Neural cell (in vitro differentiated cells): Measurements from ENCODE around the gene PLA2G15. TPM values are rescaled to one million over a fixed set of nuclear protein-coding genes. Genes with fewer than 3 reads are reported as not detected.

Experiments used
- H2AFZ ChIP-seq: fragments of 200-600, 300-800 bp; sonication (generic), shearing (Covaris generic); 2 replicates; pipeline ENCODE4 v1.6.0; 2014; ENCODE audit warnings: low read depth, mild to moderate bottlenecking, antibody characterized with exemption, low read length, moderate library complexity
- H3F3A ChIP-seq: fragments of 200-600 bp; shearing (Covaris generic); 2 replicates; pipeline ENCODE4 v1.6.1; 2016; ENCODE audit warnings: mild to moderate bottlenecking, moderate library complexity, mixed read lengths, antibody characterized with exemption, low read length; ENCODE audit not compliant: insufficient read depth, poor library complexity, severe bottlenecking
- H3K27ac ChIP-seq: fragments of 200-600, 300-800 bp; sonication (generic), shearing (Covaris generic); 2 replicates; pipeline ENCODE4 v1.5.1; 2014; ENCODE audit warnings: mild to moderate bottlenecking, low read length, moderate library complexity
- H3K27me3 ChIP-seq: fragments of 300-800, 200-600 bp; sonication (generic), shearing (Covaris generic); 2 replicates; pipeline ENCODE4 v1.6.0; 2014; ENCODE audit warnings: mild to moderate bottlenecking, low read depth, low read length, moderate library complexity; ENCODE audit not compliant: insufficient read depth
- H3K36me3 ChIP-seq: fragments of 300-800, 200-600 bp; sonication (generic), shearing (Covaris generic); 2 replicates; pipeline ENCODE4 v1.5.1; 2014; ENCODE audit warnings: mild to moderate bottlenecking, antibody characterized with exemption, low read length, moderate library complexity; ENCODE audit not compliant: insufficient read depth
- H3K4me2 ChIP-seq: fragments of 300-800, 200-600 bp; sonication (generic), shearing (Covaris generic); 2 replicates; pipeline ENCODE4 v1.6.0; 2014; ENCODE audit warnings: mild to moderate bottlenecking, low read length
- H3K4me3 ChIP-seq: fragments of 300-800, 200-600 bp; sonication (generic), shearing (Covaris generic); 2 replicates; pipeline ENCODE4 v1.5.1; 2014; ENCODE audit warnings: mild to moderate bottlenecking, low read length, moderate library complexity
- H3K79me2 ChIP-seq: fragments of 200-600 bp; shearing (Covaris generic); replicated peaks from 2 replicates; pipeline ENCODE4 v1.6.0; 2014; ENCODE audit warnings: mild to moderate bottlenecking, low read length, moderate library complexity; ENCODE audit not compliant: insufficient read depth
- H3K9ac ChIP-seq: fragments of 300-800, 200-600 bp; sonication (generic), shearing (Covaris generic); 2 replicates; pipeline ENCODE4 v1.6.1; 2016; ENCODE audit warnings: mild to moderate bottlenecking, low read length, mixed read lengths
- H3K9me2 ChIP-seq: fragments of 200-600 bp; shearing (Covaris generic); 2 replicates; pipeline ENCODE4 v1.6.1; 2016; ENCODE audit warnings: mild to moderate bottlenecking, low read length, mixed read lengths; ENCODE audit not compliant: insufficient read depth
- H3K9me3 ChIP-seq: fragments of 200-600, 300-800 bp; sonication (generic), shearing (Covaris generic); 2 replicates; pipeline ENCODE4 v1.6.1; 2016; ENCODE audit warnings: mild to moderate bottlenecking, mixed run types, low read length, moderate library complexity, mixed read lengths
- H4K20me1 ChIP-seq: fragments of 200-600 bp; shearing (Covaris generic); 2 replicates; pipeline ENCODE4 v1.6.1; 2016; ENCODE audit warnings: mild to moderate bottlenecking, mixed run types; ENCODE audit not compliant: insufficient read depth
- CTCF ChIP-seq: fragments of 450-650 bp; IDR thresholded peaks from 2 replicates; pipeline ENCODE4 v1.5.1; 2014; ENCODE audit warnings: antibody characterized with exemption, mild to moderate bottlenecking, moderate library complexity; ENCODE audit not compliant: poor library complexity, severe bottlenecking
- EP300 ChIP-seq: fragments of 450-650 bp; conservative IDR thresholded peaks from 2 replicates; pipeline ENCODE4 v1.6.1; 2014; ENCODE audit warnings: antibody characterized with exemption, mild to moderate bottlenecking, moderate library complexity; ENCODE audit not compliant: poor library complexity, severe bottlenecking
- EZH2 ChIP-seq: fragments of 200-600, 300-800 bp; shearing (Covaris generic), sonication (generic); IDR thresholded peaks from 2 replicates; pipeline ENCODE4 v1.6.1; 2014; ENCODE audit warnings: antibody characterized with exemption, low read length, borderline replicate concordance, mild to moderate bottlenecking; ENCODE audit not compliant: insufficient read depth, poor library complexity, severe bottlenecking
- MXI1 ChIP-seq: fragments of 450-650 bp; conservative IDR thresholded peaks from 2 replicates; pipeline ENCODE4 v1.6.1; 2014; ENCODE audit warnings: antibody characterized with exemption, mild to moderate bottlenecking; ENCODE audit not compliant: poor library complexity, severe bottlenecking
- POLR2AphosphoS5 ChIP-seq: IDR thresholded peaks from 2 replicates; pipeline ENCODE4 v1.6.1; 2012
- RAD21 ChIP-seq: fragments of 450-650 bp; conservative IDR thresholded peaks from 2 replicates; pipeline ENCODE4 v1.6.1; 2014; ENCODE audit warnings: antibody characterized with exemption, mild to moderate bottlenecking, moderate library complexity
- REST ChIP-seq: IDR thresholded peaks from 2 replicates; pipeline ENCODE4 v1.6.1; 2012; ENCODE audit warnings: borderline replicate concordance
- SMC3 ChIP-seq: fragments of 450-650 bp; conservative IDR thresholded peaks from 2 replicates; pipeline ENCODE4 v1.6.1; 2014; ENCODE audit warnings: antibody characterized with exemption, mild to moderate bottlenecking, moderate library complexity; ENCODE audit not compliant: poor library complexity
- TAF1 ChIP-seq: IDR thresholded peaks from 2 replicates; pipeline ENCODE4 v1.6.1; 2012; ENCODE audit warnings: low read depth
- polyA plus RNA-seq: library from polyadenylated mRNA; depleted of rRNA; stranded (reverse); fragments of >200 nt; gene quantifications from 2 replicates; pipeline ENCODE4 v1.2.3, GENCODE V29; 2014

The PLA2G15 gene
- polyA plus RNA-seq, 1 donor from 2014 or later: 19.6 TPM

GRCh38 chr16:68197250-68197649, 47.9 kb upstream of the PLA2G15 start (continued):
- no peak for TF ChIP-seq CTCF

- no peak overlapping the region for H3K4me2 ChIP-seq
- H3K36me3 ChIP-seq: no peaks in the 10 kb centered on the region
- TF ChIP-seq TAF1 (no peak), SMC3 (no peak), MXI1 (no peak), CTCF (no peak), POLR2AphosphoS5 (no peak), EZH2 (no peak)
- no peak overlapping the region for H2AFZ ChIP-seq
- no peak overlapping the region for H3K4me3 ChIP-seq
- H3F3A ChIP-seq: no peaks in the 10 kb centered on the region
- no peaks in the 10 kb centered on the region for H3K9me2 ChIP-seq
- no peak overlapping the region for H3K9ac ChIP-seq
- H3K9me3 ChIP-seq: no peaks in the 10 kb centered on the region
- no peaks in the 10 kb centered on the region for H3K79me2 ChIP-seq
- no peaks in the 10 kb centered on the region for H3K27me3 ChIP-seq
- H3K27ac ChIP-seq: no peak overlapping the region
- H4K20me1 ChIP-seq: no peaks in the 10 kb centered on the region
Measured at GRCh38 chr16:68200088-68200783, 44.9 kb upstream of the PLA2G15 start.

GRCh38 chr16:68202091-68202519, 43.1 kb upstream of the PLA2G15 start:
- Histone ChIP-seq H3K4me3 (no peak overlapping the region), H4K20me1 (no peaks in the 10 kb centered on the region), H3K79me2 (no peaks in the 10 kb centered on the region), H3K27me3 (no peaks in the 10 kb centered on the region), H3K9me2 (no peaks in the 10 kb centered on the region), H3F3A (no peaks in the 10 kb centered on the region), H3K4me2 (no peak overlapping the region), H3K9ac (no peak overlapping the region), H3K36me3 (no peaks in the 10 kb centered on the region), H3K9me3 (no peaks in the 10 kb centered on the region), H3K27ac (no peak overlapping the region), H2AFZ (no peak overlapping the region)
- peak; percentile 24 for TF ChIP-seq POLR2AphosphoS5
- no peak for TF ChIP-seq EZH2
- TF ChIP-seq SMC3: no peak

GRCh38 chr16:68206245-68206644, 38.9 kb upstream of the PLA2G15 start:
- Histone ChIP-seq H3K27me3 (no peaks in the 10 kb centered on the region), H4K20me1 (no peaks in the 10 kb centered on the region)
- TF ChIP-seq RAD21 (no peak), SMC3 (no peak), POLR2AphosphoS5 (no peak), MXI1 (no peak), EP300 (no peak), TAF1 (no peak), CTCF (no peak), REST (no peak)

More at GRCh38 chr16:68206245-68206644, 38.9 kb upstream of the PLA2G15 start:
- Histone ChIP-seq H3K9ac (no peak overlapping the region), H3F3A (no peaks in the 10 kb centered on the region), H2AFZ (no peak overlapping the region), H3K4me2 (no peak overlapping the region), H3K27ac (no peak overlapping the region), H3K9me2 (no peaks in the 10 kb centered on the region), H3K36me3 (no peaks in the 10 kb centered on the region), H3K9me3 (no peaks in the 10 kb centered on the region), H3K79me2 (no peaks in the 10 kb centered on the region), H3K4me3 (no peak overlapping the region)
